Rectal smooth muscle tissue (tissue), 1 donor: Measurements from ENCODE around the gene R3HCC1L.
A peak's percentile ranks its signal among the peaks of the same experiment; 100 is the strongest.

Source experiments
- H3K27ac ChIP-seq: one replicate; pipeline ENCODE4 v1.7.0; 2013; ENCODE audit warnings: low read depth, low read length, inconsistent platforms
- H3K27me3 ChIP-seq: one replicate; pipeline ENCODE4 v1.7.0; 2013; ENCODE audit warnings: low read length; ENCODE audit not compliant: control insufficient read depth, insufficient read depth
- H3K36me3 ChIP-seq: one replicate; pipeline ENCODE4 v1.7.0; 2013; ENCODE audit warnings: low read length; ENCODE audit not compliant: control insufficient read depth, insufficient read depth
- H3K4me1 ChIP-seq: one replicate; pipeline ENCODE4 v1.7.0; 2013; ENCODE audit warnings: low read length; ENCODE audit not compliant: control insufficient read depth, insufficient read depth
- H3K4me3 ChIP-seq: one replicate; pipeline ENCODE4 v1.7.0; 2013; ENCODE audit warnings: low read length
- H3K9ac ChIP-seq: one replicate; pipeline ENCODE4 v1.7.0; 2013; ENCODE audit warnings: low read length

R3HCC1L gene

DNA sequence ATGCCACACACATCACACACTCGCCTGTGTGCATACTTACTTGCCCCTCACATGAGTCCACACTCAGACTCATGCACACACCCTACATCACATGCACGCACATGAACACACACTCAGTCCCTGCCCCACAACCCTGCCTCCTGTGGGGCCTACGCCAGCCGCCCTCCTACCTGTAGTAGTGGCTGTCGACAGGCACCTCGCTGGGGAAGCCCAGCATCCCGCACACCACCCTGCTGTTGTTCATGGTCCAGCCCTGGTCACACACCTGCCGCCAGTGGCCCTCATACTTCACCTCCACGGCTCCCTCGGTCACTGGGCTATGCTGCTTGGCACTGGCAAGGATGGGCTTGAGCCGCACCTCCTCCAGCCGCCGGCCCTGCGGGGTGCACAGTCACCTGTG, 126.3 kb downstream of the R3HCC1L start:
- no peak overlapping the region for H3K4me3 ChIP-seq
- H3K36me3 ChIP-seq, result no peaks in the 10 kb centered on the region
- no peaks in the 10 kb centered on the region for H3K4me1 ChIP-seq
- H3K27ac ChIP-seq, result no peak overlapping the region
- no peaks in the 10 kb centered on the region for H3K27me3 ChIP-seq
- no peak overlapping the region for H3K9ac ChIP-seq

GRCh38 chr10:98261436-98262277, 127.2 kb downstream of the R3HCC1L start:
- H3K27ac ChIP-seq, result no peak overlapping the region
- H3K27me3 ChIP-seq, result no peaks in the 10 kb centered on the region
- H3K4me3 ChIP-seq, result no peak overlapping the region
- H3K4me1 ChIP-seq, result peaks cover 5% of the 10 kb centered on the region
- no peak overlapping the region for H3K9ac ChIP-seq
- H3K36me3 ChIP-seq, result no peaks in the 10 kb centered on the region

DNA sequence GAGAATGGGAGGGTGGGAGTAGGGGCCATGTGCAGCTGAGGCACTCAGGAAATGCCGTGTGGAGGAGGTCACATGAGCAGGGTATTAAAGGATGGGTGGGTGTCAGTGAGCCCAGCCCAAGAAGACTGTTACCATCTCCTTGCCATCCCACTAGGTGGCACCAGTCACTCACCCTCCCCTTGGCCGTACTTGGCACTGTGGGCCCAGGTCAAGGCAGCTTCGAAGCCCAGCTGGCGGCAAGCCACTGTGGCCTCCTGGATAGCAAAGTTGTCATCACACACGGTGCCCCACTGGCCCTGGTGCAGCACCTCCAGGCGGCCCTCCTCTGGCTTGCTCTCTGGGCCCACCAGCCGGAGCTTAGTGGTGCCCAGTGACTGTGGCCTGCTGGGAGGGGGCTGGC, 128.1 kb downstream of the R3HCC1L start:
- Histone ChIP-seq H3K27me3 (no peaks in the 10 kb centered on the region), H3K27ac (no peak overlapping the region), H3K9ac (no peak overlapping the region), H3K4me3 (no peak overlapping the region), H3K4me1 (peaks cover 8% of the 10 kb centered on the region), H3K36me3 (no peaks in the 10 kb centered on the region)

DNA sequence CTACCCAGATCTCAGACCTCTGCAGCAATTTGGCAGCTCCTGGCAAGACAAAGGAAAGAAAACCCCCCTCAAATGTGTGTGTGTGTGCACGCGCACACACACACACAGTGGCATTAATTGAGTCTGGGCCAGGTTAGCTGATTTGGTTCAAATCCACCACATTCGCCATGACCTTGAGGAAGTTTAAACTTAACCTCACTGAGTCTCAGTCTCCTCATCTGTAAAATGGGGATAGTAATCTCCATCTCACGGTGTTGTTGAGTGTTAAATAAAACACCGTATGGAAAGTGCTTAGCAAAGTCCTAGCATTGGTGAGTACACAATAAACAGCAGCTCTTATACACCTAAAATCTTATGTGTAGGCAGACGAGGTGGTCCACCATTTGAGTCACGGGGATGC, 128.6 kb downstream of the R3HCC1L start:
- no peak overlapping the region for H3K27ac ChIP-seq
- H3K9ac ChIP-seq, result no peak overlapping the region
- no peaks in the 10 kb centered on the region for H3K36me3 ChIP-seq
- H3K27me3 ChIP-seq, result no peaks in the 10 kb centered on the region
- H3K4me1 ChIP-seq, result peaks cover 8% of the 10 kb centered on the region
- H3K4me3 ChIP-seq, result no peak overlapping the region

DNA sequence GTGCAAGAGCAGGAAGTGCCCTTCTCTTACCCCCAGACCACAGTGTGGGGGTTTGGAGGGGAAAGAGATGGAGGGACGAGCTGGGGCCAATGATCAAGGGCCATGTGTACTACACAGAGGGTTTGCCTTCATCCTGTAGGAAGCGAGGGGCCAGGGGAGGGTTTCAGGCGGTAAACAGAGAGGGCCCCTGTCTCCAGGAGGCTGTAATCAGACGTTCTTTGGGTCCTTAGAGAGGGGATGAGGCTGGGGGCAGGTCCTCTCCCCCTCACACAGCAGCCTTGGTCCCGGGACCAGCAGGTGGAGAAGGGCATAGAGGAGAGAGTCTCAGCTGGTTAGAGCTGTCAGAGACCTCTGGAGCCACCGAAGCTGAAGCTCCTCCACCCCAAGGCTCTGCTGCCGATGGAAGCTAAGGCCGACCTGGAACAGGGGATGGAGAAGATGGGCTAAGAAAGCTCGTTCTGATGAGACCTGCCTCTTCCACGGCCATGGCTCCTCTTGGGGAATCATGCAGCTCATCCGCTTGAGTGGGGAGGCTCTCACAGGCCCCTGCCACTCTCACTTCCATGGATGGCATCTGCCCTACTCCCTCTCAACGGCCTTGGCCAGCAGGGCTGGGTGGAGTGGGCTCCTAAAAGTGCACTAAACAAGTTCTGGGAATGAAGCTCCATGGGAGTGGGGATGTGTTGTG, 130.1 kb downstream of the R3HCC1L start:
- Histone ChIP-seq H3K4me1 (peaks cover 16% of the 10 kb centered on the region), H3K36me3 (no peaks in the 10 kb centered on the region), H3K27ac (no peak overlapping the region), H3K27me3 (no peaks in the 10 kb centered on the region), H3K4me3 (no peak overlapping the region), H3K9ac (no peak overlapping the region)

DNA sequence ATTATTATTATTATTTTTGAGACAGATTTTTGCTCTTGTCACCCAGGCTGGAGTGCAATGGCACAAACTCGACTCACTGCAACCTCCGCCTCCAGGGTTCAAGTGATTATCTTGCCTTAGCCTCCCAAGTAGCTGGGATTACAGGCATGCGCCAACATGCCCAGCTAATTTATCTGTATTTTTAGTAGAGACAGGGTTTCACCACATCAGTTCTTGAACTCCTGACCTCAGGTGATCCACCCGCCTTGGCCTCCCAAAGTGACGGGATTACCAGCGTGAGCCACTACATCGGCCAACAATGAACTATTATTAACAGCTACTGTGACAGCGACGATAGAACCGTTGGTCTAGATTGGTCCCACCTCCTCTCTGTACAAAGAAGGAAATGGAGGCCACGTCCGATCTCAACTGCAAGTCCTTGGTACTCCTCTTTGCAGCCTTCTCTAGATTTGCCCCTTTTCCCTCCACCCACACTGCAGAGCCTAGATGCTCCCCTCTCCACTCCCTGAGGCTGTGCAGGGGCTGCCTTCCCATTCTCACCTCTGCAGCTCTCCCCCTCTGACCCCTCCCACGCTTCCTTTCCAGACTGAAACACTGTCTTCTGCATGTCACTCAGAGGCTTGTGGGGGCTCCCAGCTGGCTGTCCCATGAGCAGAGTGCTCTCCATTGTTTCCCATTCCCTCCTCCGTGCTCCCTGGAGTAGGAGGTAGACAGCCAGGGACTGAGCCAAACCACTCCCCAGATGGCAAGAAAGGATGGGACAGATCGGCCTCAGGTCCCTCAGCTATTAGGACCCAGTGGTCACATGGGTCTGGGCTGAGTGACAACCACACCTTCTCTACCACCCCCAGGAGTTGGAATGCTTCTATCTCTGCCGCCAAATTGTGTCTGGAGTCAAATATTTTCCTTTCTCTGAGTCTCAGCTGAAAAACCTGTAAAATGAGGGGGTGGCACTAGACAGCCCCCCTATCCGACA, 131.2 kb downstream of the R3HCC1L start:
- H3K27ac ChIP-seq, result no peak overlapping the region
- H3K4me1 ChIP-seq, result peaks cover 21% of the 10 kb centered on the region
- H3K27me3 ChIP-seq, result no peaks in the 10 kb centered on the region
- H3K9ac ChIP-seq, result no peak overlapping the region
- H3K36me3 ChIP-seq, result no peaks in the 10 kb centered on the region
- H3K4me3 ChIP-seq, result no peak overlapping the region

- H3K27ac ChIP-seq, result no peak overlapping the region
- peaks cover 21% of the 10 kb centered on the region for H3K4me1 ChIP-seq
- H3K9ac ChIP-seq, result no peak overlapping the region
- H3K4me3 ChIP-seq, result no peak overlapping the region
- no peaks in the 10 kb centered on the region for H3K36me3 ChIP-seq
- H3K27me3 ChIP-seq, result no peaks in the 10 kb centered on the region
These were observed 132.2 kb downstream of the R3HCC1L start for GRCh38 chr10:98266647-98267046.

DNA sequence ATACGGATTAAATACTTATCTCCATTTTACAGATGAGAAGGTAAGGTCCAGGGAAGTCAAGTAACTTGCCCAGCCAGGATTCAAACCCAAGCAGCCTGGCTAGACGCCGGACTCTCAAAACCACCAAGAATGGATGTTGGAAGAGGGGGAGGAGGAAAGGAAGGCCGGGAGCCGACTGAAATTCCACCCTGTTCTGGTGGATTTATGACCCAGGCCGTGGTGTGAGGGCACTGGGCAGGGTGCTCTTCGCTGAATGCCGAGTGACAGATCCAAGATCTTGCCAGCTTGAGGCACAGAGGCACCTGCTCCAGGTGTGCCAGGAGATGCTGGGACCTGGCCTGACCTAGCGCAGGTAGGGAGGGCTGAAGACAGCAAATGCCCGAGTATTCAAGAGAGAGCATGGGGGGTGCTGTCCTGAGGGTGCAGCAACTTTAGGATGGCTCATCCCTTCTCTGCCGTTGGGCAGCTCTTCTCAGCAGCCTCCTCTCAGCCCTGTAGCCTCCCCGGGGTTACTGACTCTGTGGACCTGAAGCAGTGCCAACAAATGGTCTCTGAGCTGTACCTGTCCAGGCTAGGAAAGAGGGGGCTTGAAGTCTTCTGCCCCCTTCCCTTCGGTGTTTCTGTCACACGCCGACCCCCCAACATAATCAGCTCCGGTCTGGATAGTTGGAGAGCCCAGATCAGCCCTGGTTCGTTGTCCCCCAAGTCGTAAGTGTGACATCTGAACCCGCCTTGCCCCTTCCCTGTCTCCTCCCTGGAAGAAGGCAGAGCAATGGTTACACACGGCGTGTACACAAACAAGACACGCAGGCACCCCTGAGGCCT, 132.8 kb downstream of the R3HCC1L start:
- Histone ChIP-seq H3K9ac (no peak overlapping the region), H3K27ac (peak overlapping the region; percentile 74), H3K4me3 (peak overlapping the region; percentile 62), H3K4me1 (peaks cover 21% of the 10 kb centered on the region), H3K27me3 (no peaks in the 10 kb centered on the region), H3K36me3 (no peaks in the 10 kb centered on the region)

DNA sequence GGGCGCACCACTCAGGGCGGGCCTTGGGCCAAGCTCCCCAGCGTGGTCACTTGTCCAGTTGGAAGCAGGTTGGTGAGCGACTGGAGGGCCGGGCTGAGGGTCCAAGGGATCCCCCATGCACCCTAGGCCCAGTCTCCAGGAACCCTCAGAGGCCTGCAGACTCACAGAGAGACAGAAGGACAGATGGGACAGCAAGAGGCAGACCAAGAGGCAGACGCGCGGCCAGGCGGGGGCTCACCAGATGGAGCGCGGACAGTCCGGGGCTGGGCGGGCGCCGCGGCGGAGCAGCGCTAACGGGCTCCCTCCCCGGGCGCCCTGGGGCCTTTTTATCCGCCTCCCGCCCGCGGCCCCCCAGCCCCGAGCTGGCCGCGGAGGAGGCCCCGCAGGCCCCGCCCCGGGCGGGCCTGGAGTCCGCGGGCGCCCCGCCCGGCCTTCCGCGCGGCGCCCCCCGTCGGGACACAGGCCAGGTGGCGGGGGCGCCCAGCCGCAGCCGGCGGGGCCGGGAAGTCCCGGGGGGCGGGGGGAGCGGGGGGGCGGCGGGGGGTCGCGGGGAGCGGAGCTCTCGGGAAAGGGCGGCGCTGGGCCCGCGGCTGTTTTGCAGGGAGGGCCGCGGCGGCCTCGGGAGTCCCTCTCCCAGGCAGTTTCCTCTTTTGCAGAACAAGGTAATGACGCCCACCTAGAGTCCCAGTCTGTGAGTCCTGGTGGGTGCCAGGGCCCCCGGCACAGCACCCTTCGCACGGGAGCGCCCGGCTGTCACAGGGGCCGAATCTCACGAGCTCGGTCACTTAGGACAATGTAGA, 133.6 kb downstream of the R3HCC1L start, which contains the start of gene LOXL4:
Gene LOXL4 (minus strand): TSS at position 301 of the 800 bp plus-strand sequence. CDS start 5,175 bp downstream, outside the sequence.
- Histone ChIP-seq H3K27ac (peak within 1 kb of the TSS; percentile 74), H3K27me3 (no peaks in the 10 kb centered on the region), H3K4me1 (peaks cover 21% of the 10 kb centered on the region), H3K4me3 (peak within 1 kb of the TSS; percentile 62), H3K36me3 (no peaks in the 10 kb centered on the region), H3K9ac (peak within 1 kb of the TSS; percentile 66)

DNA sequence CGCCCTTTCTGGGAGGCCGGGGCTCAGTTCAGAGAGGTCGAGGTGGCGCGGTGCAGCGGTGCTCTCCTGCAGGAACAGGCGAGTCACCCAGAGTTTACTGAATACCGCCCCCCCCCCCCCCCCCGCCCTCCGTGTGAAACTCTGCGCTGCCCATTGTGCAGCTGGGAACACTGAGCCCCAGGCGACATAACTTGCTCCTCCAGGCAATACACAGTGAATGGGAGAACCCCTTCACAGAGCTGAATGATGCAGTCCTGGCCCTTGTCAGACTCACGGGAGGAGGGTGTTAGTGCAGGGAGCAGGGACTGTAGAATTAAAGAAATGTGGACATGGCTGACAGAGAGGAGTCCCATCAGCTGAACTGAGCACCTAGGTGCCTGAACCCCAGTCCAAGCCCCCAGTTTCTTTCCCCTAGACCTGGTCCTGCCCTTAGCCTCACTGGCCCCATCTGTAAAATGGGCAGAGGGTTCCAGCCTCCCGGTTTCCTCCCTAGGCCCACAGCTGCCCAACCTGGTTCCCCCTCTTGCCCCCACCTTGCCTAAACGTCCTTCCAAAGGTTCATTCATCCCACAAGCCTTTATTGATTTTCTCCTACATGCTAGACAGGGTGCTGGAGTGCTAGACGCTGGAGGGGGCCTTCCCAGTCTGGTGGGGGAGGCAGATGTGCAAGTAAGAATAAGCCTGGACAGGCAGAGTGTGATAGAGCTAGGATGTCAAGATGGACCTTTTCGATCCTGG, 134.4 kb downstream of the R3HCC1L start:
- Histone ChIP-seq H3K4me1 (peaks cover 21% of the 10 kb centered on the region), H3K4me3 (peak overlapping the region; percentile 56), H3K27me3 (no peaks in the 10 kb centered on the region), H3K36me3 (no peaks in the 10 kb centered on the region), H3K27ac (peak overlapping the region; percentile 64), H3K9ac (no peak overlapping the region)
